ACC112 (cell line): Measurements from ENCODE around the gene FBXW2.

Experiments used
- H2AFZ ChIP-seq: fragments of 200-600 bp; sonication (generic); one replicate; pipeline ENCODE4 v1.6.0; 2017; ENCODE audit warnings: antibody characterized with exemption, low read length; ENCODE audit not compliant: unreplicated experiment
- H3K27ac ChIP-seq: fragments of 200-600 bp; sonication (generic); 2 replicates; pipeline ENCODE4 v1.5.1; 2014; ENCODE audit warnings: low read depth, mild to moderate bottlenecking, antibody characterized with exemption, low read length, moderate library complexity
- H3K27me3 ChIP-seq: fragments of 200-600 bp; sonication (generic); 2 replicates; pipeline ENCODE4 v1.6.1; 2014; ENCODE audit warnings: mild to moderate bottlenecking, antibody characterized with exemption, low read length, moderate library complexity, mixed read lengths; ENCODE audit not compliant: insufficient read depth
- H3K36me3 ChIP-seq: fragments of 200-600 bp; sonication (generic); 2 replicates; pipeline ENCODE4 v1.6.1; 2016; ENCODE audit warnings: mild to moderate bottlenecking, antibody characterized with exemption, low read length, moderate library complexity, mixed read lengths; ENCODE audit not compliant: insufficient read depth
- H3K4me1 ChIP-seq: fragments of 200-600 bp; sonication (generic); one replicate; pipeline ENCODE4 v1.6.1; 2016; ENCODE audit warnings: low read length, mixed read lengths; ENCODE audit not compliant: insufficient read depth, unreplicated experiment, control insufficient read depth
- H3K4me3 ChIP-seq: fragments of 200-600 bp; sonication (generic); 2 replicates; pipeline ENCODE4 v1.5.1; 2014; ENCODE audit warnings: mild to moderate bottlenecking, low read depth, low read length
- H3K79me2 ChIP-seq: fragments of 200-600 bp; sonication (generic); one replicate; pipeline ENCODE4 v1.6.0; 2016; ENCODE audit warnings: low read length; ENCODE audit not compliant: control insufficient read depth, unreplicated experiment, insufficient read depth

The FBXW2 gene

DNA sequence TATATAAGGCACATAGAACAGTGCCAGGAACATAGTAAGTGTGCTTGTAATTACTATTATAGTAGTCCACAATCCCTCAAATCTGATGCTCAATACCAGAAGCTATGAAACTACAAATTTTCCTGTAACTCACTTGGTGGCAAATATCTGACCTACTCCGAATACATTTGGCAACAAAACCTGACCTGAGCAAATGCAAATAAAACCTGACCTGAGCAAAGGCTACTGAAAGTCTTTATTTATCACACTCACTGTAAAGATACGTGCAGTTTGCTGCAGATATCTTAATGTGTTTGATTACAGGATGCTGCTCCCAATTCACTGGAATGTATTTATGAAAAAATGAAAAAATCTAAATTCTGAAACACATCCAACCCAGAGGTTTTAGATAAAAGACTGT lies 86.0 kb downstream of the FBXW2 start:
- peaks cover 25% of the 10 kb centered on the region for H3K4me1 ChIP-seq
- H3K36me3 ChIP-seq, result no peaks in the 10 kb centered on the region
- peaks cover 15% of the 10 kb centered on the region for H3K79me2 ChIP-seq
- H3K27ac ChIP-seq, result no peak overlapping the region
- H3K4me3 ChIP-seq, result no peak overlapping the region
- no peaks in the 10 kb centered on the region for H3K27me3 ChIP-seq
- no peak overlapping the region for H2AFZ ChIP-seq
